GM04504 (cell line): ENCODE measurements around the gene SCMH1.
"Not testable (repeated sequence)": the region's sequence is repeated elsewhere in the genome, so short reads cannot be mapped to it uniquely, and the experiment has no call there.

Experiments
- DNase-seq: peaks from one replicate; pipeline ENCODE4 v3.0.0-alpha.2; 2012; ENCODE audit warnings: low read depth

The SCMH1 gene

GRCh38 chr1:41211608-41212007, 30.5 kb downstream of the SCMH1 start:
- not testable (repeated sequence) for DNase-seq

- not testable (repeated sequence) for DNase-seq
Measured at GRCh38 chr1:41207053-41207452, 35.1 kb downstream of the SCMH1 start.

DNA sequence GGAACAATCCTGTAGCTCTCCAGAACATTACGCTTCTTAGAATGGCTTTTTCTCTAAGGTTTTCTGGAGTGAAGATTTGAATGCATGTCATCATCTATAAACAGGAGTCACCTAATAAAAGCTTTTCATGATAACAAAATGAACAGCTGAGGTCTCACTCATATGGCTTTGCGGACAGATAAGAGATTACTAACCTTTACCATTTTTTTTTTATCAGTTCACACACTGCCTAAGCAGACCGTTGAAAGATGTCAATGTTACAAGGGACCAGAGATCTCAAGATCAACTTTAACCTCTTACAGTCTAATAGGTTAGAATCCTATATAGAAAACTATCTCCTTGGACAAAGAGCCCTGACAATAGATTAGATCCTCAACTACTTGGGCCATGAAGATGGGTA, 41.4 kb downstream of the SCMH1 start:
- no peak for DNase-seq

DNA sequence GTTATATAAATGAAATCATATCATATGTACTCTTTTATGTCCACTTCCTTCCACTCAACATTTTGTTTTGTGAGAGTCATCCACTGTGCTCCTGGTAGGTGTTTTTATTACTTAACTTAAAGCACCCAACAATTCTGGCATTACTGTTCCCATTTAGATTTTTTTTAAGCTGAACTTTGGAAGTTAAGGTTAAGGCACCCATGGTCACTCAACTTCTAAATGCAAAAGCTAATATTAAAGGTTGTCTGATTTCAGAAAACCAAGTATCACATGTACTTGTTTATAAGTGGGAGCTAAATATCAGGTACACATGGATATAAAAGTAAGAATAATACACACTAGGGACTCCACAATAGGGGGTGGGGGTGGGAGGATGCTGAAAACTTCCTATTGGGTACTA, 42.7 kb downstream of the SCMH1 start:
- DNase-seq: no peak

DNA sequence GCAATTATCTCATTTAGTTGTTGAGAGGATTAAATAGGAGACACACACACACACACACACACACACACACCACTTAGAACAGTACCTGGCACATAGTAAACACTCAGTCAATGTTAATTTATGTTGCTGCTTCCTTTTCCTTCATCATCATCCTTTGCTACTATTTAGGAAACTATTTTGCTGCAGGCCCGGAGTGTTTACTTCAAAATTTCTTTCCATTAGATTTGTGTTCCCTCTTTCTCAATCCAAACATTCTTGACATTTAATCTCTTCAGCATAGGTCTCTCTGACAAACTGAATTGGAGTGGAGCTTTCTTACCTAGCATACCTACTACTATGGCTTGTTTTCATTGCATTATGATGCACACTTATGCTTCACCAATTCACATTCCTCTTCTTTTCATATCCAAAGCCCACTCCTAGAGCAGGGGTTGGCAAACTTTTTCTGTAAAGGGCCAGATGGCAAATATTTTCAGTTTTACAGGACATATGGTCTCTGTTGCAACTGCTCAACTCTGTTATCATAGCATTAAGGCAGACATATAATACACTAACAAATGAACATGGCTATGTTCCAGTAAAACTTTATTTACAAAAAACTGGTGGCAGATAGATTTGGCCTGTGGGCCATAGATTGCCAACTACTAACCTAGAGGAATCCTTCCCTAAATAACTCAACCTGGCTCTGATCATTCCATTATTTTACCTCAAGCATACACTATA, 49.5 kb downstream of the SCMH1 start:
- no peak for DNase-seq

DNA sequence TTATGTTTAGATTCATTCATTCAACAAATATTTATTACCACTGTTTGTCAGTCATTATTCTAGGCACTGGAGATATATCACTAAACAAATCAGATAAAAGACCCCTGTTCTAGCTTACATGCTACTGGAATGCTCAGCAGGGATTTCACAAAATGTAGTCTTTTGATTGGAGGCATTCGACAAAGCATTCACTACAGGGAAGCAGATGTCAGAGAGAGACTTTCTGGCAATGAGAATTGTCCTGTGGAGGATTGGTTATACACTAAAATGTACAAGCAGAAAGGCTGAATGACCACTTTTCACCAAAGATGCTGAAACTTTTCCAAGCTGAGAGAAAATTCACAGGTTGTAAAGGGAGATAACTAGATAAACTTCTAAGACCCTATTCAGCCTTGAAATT, 57.7 kb downstream of the SCMH1 start:
- no peak for DNase-seq

DNA sequence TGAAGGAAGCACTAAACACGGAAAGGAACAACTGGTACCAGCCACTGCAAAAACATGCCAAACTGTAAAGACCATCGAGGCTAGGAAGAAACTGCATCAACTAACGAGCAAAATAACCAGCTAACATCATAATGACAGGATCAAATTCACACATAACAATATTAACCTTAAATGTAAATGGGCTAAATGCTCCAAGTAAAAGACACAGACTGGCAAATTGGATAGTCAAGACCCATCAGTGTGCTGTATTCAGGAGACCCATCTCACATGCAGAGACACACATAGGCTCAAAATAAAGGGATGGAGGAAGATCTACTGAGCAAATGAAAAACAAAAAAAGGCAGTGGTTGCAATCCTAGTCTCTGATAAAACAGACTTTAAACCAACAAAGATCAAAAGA, 63.9 kb downstream of the SCMH1 start:
- DNase-seq: not testable (repeated sequence)

DNA sequence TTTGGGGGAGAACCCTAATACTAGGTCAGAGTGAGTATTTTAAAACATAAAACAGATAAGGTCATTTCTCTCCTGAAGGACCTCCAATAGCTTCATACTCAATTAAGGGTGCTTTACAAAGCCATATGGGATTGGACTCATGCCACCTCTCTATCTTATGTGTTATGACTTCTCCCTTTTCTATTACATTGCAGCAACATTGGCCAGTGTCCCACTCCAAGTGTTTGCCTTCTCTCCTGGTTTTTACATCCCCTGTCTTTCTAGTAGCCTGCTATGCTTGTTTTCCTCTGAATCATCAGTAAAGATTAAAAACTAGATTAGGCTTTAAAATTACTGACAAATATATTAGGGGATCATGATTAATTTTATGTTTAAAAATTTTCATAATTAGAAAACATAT, 66.6 kb downstream of the SCMH1 start:
- no peak for DNase-seq

GRCh38 chr1:41174170-41174569, 67.9 kb downstream of the SCMH1 start:
- no peak for DNase-seq

DNA sequence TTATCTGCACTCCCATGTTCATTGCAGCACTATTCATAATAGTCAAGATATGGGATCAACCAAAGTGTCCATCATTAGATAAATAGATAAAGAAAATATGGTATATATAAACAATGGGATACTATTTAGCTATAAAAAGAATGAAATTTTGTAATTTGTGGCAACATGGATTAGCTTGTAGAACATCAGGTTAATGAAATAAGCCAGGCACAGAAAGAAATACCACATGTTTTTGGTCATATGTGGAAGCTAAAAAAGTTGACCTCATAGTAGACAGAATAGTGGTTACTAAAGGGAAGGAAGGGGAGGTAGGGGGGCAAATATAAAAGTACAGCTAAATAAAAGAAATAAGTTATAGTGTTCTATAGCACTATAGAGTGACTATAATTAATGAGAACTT, 68.5 kb downstream of the SCMH1 start:
- DNase-seq: no peak

DNA sequence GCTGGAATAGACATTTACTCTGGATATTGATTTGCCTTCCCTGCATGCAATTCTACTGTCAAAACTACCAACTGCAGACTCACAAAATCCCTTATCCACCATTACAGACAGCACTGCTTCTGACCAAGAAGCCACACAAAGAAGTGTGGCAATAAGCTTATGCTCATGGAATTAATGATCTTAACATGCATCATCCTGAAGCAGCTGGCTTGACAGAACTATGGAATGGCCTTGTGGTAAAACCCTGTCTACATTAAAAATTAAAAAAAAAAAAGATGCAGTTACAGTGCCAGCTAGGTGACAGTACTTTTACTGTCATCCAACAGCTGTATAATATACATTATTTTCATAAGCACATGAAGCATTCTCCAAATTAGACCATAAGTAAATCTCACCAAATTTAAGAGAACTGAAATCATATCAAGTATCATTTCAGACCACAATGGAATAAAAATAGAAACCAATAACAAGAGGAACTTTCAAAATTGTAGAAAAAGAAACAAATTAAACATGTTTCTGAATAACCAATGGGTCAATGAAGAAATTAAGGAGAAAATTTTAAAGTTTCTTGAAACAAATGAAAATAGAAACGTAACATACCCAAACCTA, 70.7 kb downstream of the SCMH1 start:
- DNase-seq: no peak

DNA sequence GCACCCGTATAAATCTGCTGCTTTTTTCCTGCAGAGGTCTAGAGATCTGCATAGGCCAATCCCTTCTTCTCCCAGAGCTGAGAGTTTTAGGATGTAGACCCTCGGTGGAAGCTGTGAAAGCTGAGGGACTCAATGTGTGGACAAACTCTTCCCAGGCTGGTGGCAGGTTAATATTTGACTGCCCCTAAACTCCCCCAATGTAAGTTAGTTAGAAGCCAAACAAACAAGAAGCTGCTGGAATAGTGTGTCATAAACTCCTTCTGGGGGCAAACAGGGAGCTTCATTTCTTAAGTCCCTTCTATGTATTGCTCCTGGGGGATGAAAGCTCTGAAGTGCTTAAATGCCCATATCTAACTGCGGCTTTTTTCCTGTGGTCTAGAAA, 72.3 kb downstream of the SCMH1 start:
- DNase-seq: no peak

DNA sequence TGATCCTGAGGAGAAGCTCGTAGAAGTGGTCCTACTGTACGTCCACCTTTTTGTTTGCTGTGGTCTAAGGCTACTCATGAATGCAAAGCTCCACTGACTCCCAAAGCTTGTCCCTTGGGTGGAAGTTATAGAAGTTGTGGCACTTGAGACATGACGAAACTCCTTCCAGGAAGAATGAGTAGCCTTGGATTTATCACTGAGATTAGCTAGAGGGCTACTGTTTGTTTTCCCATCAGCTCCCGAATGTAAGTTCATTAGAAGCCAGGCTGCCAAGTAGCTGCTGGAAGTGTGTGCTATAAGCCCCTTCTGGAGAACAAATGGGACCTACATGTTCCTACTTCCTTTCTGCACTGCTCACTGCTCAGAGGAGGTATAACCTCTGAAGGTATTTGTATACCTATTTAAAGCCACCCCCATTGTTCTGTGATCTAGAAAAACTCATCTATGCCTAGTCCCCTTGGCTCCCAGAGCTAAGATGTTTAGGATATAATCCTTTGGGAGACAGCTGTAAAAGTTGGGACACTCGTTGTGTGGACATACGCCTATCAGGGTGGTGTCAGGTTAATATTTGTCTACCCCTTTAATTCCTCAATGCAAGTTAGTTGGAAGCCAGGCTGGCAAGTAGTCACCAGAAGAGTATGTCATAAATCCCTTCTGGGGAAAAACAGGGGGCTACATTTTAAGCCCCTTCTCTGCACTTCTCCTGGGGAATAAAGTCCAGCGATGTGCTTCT, 72.9 kb downstream of the SCMH1 start:
- DNase-seq: no peak

- no peak for DNase-seq
Measured at GRCh38 chr1:41167667-41168066, 74.4 kb downstream of the SCMH1 start.

DNA sequence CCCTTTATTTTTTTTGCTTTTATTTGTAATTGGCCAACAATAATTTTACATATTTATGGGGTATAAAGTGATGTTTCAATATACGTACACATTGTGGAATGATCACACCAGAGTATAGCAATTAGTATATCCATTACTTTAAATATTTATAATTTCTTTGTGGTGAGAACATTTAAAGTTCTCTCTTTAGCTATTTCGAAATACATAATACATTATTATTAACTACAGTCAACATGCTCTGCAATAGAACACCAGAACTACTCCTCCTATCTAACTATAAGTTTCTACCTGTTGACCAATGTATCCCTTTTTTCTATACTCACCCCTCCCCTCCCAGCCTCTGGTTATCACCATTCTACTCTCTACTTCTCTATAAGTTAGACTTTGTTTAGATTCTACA, 77.4 kb downstream of the SCMH1 start:
- no peak for DNase-seq

GRCh38 chr1:41162441-41162840, 79.7 kb downstream of the SCMH1 start:
- no peak for DNase-seq

- DNase-seq: no peak
Measured at GRCh38 chr1:41161846-41162245, 80.3 kb downstream of the SCMH1 start.

GRCh38 chr1:41160498-41161110, 81.5 kb downstream of the SCMH1 start:
- no peak for DNase-seq

GRCh38 chr1:41158966-41159365, 83.1 kb downstream of the SCMH1 start:
- no peak for DNase-seq

- no peak for DNase-seq
Measured at GRCh38 chr1:41158147-41158875, 83.8 kb downstream of the SCMH1 start.

DNA sequence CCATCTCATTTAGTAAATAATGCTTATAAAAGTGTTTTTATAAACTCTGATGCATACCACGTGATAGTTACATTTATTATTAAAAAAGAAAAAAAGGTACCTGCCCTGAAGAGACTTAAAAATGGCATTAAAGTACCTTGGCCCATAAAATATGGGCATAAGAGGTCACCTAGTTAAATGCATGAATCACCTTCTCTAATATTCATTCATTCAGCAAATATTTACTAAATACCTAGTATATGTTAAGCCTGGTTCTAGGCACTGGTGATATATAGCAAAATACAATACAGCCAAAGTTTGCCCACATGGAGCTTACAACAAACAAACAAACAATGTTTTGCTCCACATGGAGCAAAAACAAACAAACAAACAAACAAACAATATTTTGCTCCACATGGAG, 87.0 kb downstream of the SCMH1 start:
- DNase-seq: no peak

- DNase-seq: no peak
Measured at GRCh38 chr1:41153750-41154274, 88.3 kb downstream of the SCMH1 start.
